ENCODE results near the gene NPHP4. TPM values are rescaled to one million over a fixed set of nuclear protein-coding genes. Genes with fewer than 3 reads are reported as not detected.

The NPHP4 gene
- total RNA-seq, 1 experiment from 2014 or later = 1.9 TPM

DNA sequence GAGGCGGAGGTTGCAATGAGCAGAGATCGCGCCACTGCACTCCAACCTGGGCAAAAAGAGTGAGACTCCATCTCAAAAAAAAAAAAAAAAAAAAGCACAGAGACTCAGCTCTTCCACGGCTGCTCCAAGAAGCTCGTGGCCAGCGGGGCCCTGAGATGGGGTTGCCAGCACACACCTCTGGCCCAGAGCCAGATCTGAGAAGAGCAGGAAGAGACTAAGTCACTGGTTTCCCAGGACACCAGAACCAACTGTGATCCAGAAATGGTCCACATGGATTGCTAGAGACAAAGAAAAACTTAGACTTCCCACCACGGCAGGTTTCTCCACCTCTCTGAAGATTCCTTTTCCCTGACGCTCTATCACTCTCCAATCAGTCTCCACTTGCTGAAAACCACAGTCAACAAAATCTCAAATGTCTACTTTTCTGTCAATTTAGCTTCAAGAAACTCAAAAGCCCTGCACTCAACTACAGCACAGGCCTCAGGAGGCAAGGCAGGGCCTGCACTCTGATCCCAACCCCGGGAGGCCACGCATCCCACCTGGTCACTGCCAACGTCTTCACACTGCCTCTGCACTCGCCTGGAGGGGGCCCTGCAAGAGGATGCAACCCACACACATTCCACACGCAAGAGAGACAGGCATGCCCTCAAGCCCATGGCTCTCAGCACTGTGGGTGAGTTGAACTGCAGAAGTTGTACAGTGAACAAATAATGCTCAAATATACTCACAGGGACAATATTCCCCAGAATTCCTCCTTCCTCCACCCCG, 79.0 kb downstream of the NPHP4 start:
- no peak for DNase-seq (ENCODE audit: low spot score)

DNA sequence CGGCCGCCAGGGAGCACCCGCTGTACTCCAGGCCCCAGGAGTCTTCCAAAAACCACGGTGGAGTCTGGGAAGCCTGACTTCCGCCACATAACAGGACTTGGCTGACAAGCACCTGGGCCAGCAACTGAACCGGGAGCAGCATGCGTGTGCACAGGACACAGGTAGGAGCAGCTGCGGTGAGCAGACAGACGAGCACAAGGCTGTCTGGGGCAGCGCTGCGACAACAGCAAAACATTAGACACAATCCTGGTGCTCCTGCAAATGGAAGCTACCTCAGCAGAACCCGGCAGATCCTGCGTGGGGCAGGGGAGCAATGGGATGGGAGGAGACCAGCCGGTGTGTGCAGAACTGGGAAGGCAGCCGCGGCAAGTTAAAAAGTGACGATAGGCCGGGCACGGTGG, 80.4 kb downstream of the NPHP4 start:
- DNase-seq (ENCODE audit: low spot score) = no peak

GRCh38 chr1:5911157-5911556, 81.1 kb downstream of the NPHP4 start:
- no peak for DNase-seq (ENCODE audit: low spot score)

DNA sequence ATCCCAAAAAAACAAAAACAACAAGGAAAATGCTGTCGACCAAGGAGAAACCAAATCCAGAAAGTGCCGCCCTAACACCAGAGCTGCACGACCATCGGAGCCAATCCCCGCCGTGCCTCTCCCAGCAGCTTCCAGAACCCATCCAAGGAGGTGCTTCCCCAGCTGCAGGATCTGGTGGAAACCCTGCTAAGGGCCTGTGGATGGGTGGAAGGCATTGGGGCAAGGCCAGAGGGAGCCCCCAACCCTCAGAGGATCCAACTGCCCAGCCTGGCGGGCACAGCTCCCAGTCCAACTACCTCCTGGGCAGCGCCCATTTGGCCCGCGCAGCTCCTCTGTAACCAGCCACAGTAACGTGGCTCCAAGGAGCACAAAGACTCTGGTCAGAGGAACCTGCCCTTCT, 81.6 kb downstream of the NPHP4 start:
- no peak for DNase-seq (ENCODE audit: low spot score)

GRCh38 chr1:5910276-5910620, 82.0 kb downstream of the NPHP4 start:
- no peak for DNase-seq (ENCODE audit: low spot score)

GRCh38 chr1:5909576-5910275, 82.5 kb downstream of the NPHP4 start:
- no peak for DNase-seq (ENCODE audit: low spot score)

- DNase-seq (ENCODE audit: low spot score) = no peak
Measured at GRCh38 chr1:5908461-5909375, 83.5 kb downstream of the NPHP4 start.

- DNase-seq (ENCODE audit: low spot score) = no peak
Measured at GRCh38 chr1:5907966-5908365, 84.3 kb downstream of the NPHP4 start.

- no peak for DNase-seq (ENCODE audit: low spot score)
Measured at GRCh38 chr1:5907386-5907785, 84.8 kb downstream of the NPHP4 start.

DNA sequence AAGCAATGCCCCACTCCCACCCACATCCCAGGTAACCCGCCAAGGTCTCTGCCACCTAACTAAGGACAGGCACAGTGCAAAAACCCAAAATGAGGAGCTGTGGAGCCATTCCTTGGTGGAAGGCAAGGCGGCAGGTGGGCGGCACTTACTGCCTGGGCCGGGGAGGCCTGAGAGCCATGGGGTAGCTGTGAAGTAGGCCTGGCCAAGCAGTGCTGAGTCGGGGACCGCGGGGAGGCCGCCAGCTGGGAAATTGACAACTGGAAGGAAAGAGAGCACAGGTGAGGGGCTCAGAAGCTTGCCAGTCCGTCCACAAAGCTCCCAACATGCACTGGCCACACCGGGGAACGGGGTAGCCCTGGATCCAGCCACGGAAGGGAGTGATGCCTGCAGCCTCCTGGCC, 85.3 kb downstream of the NPHP4 start:
- DNase-seq (ENCODE audit: low spot score) = no peak

GRCh38 chr1:5906116-5906515, 86.1 kb downstream of the NPHP4 start:
- DNase-seq (ENCODE audit: low spot score) = no peak

DNA sequence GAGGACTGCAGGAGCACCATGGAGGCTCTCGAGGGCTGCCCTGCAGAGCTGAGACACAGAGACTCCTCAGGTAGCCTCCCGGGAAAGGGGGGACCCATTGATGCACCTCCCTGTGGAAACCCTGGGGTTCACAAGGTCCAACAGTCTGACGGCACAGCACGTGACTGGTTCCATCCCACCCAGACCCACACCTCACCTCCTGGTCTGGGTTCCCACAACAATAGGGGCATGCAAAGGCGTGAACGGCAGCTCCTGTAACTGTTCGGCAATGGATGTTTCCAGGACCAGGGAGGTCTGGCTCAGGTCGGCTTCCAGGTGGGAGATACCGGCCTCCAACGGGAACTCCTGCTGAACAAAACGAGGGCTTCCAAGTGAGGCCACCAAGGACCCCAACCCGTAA, 86.8 kb downstream of the NPHP4 start:
- no peak for DNase-seq (ENCODE audit: low spot score)

DNA sequence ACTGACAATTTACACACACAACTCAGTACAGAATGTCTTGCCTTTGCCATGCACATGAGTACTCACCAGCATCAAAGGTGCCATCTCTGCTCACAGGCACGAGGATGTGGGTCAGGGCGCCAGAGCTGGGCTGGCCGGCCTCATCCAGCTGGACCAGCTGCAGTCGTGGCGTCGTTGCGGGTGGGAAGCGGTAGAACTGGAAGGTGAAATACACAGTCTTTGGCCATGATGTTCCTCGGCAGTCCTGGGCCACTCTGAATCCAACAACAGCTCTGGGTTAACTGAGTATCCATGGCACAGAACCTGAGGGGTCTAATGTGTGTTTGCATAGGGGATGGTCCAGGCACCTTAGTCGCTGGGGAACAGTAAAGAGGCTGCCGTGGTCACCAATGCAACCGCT, 87.7 kb downstream of the NPHP4 start:
- DNase-seq (ENCODE audit: low spot score) = no peak

GRCh38 chr1:5903680-5904079, 88.5 kb downstream of the NPHP4 start:
- DNase-seq (ENCODE audit: low spot score) = no peak

- no peak for DNase-seq (ENCODE audit: low spot score)
Measured at GRCh38 chr1:5903031-5903430, 89.2 kb downstream of the NPHP4 start.

GRCh38 chr1:5901841-5902240, 90.4 kb downstream of the NPHP4 start:
- no peak for DNase-seq (ENCODE audit: low spot score)

GRCh38 chr1:5901150-5901549, 91.1 kb downstream of the NPHP4 start:
- DNase-seq (ENCODE audit: low spot score) = no peak

DNA sequence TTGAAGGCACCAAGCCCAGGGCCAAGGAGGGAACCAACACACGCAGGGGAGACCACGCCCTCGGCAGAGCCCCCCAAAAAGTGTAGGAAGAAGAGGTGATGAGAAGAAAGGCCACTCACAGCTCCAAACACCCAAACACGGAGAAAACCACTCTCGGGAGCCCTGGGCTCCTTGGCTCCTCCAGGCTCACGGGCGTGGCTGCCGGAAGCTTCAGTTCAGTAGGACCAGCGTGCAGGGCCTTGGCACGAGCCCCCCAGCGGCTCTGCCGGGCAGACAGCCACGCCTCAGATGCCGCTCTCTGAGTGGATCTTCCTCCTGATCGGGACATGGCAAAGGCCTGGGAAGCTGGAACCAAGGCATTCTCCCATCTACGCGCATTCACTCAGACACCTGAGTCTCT, 94.0 kb downstream of the NPHP4 start:
- no peak for DNase-seq (ENCODE audit: low spot score)

- no peak for DNase-seq (ENCODE audit: low spot score)
Measured at GRCh38 chr1:5896706-5897660, 95.2 kb downstream of the NPHP4 start.

GRCh38 chr1:5895446-5896406, 96.5 kb downstream of the NPHP4 start:
- no peak for DNase-seq (ENCODE audit: low spot score)
